Lower leg skin (tissue), 3 donors: Measurements from ENCODE around the gene RAD51B.

Experiments
- POLR2A ChIP-seq, 2 donors: fragments of 450-650 bp; IDR thresholded peaks; one replicate each; pipeline ENCODE4 v1.6.1; 2016 to 2017; ENCODE audit warnings: antibody characterized with exemption in 2 of 2, mild to moderate bottlenecking in 1 of 2, moderate library complexity in 1 of 2
- TF ChIP-seq, protein P1 (sequence below), 3 donors: fragments of 450-650 bp; IDR thresholded peaks; one replicate each; pipeline ENCODE4 v1.5.1; 2016; ENCODE audit warnings: antibody characterized with exemption in 3 of 3, mild to moderate bottlenecking in 3 of 3, moderate library complexity in 2 of 3

DNA sequence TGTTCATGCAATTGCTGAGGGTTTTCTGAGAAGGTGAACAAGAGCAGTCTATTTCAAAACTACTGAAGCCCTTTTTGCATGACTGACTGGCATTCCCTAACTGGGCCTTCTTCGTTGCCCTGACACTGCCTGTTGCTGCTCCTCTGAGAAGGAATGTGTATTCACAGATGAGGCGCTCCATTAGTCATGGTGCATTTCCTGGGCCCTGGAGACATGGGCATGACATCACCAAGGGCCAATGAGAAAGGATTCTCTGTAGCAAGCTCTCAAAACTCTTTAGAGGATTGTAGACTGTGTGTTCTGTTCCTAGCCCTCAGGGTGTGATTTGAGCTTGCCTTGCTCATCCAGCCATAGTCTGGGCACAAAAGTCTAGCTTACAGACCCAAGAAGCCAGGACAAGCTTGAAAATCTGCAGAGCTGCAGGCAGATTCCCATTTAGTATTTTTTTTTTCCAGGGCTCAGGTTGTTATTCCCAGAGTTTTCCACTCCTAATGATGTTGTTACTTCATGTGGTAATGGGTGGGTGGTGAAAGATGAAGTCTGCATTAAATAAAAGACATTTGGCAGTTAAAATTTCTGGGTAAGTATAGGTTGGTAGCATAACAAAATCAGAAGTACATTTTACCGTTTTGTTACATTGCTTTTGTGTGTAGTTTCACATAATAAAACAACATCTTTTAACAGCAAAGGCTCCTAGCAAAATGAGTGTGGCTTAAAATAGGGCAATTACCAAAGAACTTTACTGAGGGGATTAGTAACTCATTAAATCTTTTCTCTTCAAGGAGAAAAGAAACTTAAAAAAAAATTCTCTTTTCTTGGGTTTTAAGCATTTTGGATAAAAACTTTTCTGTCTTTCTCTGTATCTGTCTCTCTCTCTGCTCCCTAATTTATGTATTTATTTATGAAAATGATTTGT lies 318.4 kb downstream of the RAD51B start:
- TF ChIP-seq, protein P1, sequence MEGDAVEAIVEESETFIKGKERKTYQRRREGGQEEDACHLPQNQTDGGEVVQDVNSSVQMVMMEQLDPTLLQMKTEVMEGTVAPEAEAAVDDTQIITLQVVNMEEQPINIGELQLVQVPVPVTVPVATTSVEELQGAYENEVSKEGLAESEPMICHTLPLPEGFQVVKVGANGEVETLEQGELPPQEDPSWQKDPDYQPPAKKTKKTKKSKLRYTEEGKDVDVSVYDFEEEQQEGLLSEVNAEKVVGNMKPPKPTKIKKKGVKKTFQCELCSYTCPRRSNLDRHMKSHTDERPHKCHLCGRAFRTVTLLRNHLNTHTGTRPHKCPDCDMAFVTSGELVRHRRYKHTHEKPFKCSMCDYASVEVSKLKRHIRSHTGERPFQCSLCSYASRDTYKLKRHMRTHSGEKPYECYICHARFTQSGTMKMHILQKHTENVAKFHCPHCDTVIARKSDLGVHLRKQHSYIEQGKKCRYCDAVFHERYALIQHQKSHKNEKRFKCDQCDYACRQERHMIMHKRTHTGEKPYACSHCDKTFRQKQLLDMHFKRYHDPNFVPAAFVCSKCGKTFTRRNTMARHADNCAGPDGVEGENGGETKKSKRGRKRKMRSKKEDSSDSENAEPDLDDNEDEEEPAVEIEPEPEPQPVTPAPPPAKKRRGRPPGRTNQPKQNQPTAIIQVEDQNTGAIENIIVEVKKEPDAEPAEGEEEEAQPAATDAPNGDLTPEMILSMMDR (IDR thresholded peaks at IDR 0.05), result no peak
- no peak for TF ChIP-seq POLR2A (IDR thresholded peaks at IDR 0.05)
